Measurements from ENCODE around the gene LAMC2.

GRCh38 chr1:183284086-183284485, 98.0 kb downstream of the LAMC2 start:
- no peak for TF ChIP-seq CTCF (IDR thresholded peaks at IDR 0.05; ENCODE audit: borderline replicate concordance, extremely low read depth, low read length, poor library complexity, severe bottlenecking)
- TF ChIP-seq EZH2 (IDR thresholded peaks at IDR 0.05; ENCODE audit: borderline replicate concordance, low read depth, low read length, severe bottlenecking): no peak
